Non-pigmented ciliary epithelial cell (primary cell): Measurements from ENCODE around the gene EGR4.

ENCODE experiments used
- DNase-seq: peaks from one replicate; pipeline ENCODE4 v3.0.0-alpha.2; 2010; ENCODE audit warnings: low read depth

Gene EGR4

DNA sequence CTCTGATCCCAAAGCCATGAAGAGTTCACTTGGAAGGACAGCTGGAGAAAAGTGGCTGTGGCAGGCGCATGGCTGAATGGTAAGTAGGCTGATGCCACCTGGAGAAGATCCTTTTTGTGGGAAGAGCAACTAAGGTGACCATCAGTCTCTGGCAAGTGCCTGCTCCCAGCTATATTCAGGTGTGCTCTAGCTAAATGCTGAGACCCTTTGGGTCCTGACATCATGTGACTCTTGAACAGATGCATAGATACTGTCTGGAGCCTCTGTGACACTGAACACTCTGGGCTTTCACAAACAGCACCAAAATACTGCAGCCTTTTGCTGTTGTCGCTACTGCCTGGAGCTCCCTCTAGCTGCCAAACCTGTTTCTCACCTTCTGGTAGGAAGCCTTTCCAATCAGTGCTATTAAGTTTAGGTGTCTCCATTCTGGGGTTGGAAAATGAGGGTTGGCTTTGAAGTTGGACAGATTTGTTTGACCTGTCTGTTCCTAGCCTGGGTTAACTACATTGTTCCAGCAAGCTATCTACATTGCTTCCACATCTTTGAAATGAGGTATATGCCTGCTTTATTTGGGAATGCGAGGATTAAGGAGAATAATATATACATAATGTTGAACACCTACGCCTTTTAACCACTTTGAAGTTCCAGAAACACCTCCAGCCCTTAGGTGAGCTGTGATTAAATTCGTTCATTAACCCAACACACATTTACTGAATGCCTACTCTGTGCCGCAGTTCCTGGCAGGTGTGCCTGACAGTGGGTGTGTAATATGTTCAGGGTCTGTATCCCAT, 3.1 kb downstream of the EGR4 start:
- DNase-seq: no peak

DNA sequence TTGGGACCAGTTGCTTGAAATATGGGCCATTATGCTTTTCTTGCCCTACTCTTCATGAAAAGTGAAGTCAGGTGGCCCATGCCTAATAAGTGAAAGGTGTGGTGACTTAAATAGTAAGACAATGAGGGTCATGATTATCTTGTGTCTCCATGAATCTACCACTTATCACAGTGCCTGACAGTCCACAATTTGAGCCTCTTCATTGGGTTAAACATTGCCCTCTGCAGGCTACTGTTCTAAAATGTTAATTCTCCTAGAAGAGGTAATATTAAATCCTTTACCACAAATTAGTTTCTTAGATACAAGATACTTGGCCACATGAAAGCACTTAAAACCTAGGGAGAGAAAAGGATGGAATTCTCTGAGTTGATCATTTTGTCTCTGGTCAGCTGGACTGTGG, 4.0 kb downstream of the EGR4 start:
- no peak for DNase-seq

DNA sequence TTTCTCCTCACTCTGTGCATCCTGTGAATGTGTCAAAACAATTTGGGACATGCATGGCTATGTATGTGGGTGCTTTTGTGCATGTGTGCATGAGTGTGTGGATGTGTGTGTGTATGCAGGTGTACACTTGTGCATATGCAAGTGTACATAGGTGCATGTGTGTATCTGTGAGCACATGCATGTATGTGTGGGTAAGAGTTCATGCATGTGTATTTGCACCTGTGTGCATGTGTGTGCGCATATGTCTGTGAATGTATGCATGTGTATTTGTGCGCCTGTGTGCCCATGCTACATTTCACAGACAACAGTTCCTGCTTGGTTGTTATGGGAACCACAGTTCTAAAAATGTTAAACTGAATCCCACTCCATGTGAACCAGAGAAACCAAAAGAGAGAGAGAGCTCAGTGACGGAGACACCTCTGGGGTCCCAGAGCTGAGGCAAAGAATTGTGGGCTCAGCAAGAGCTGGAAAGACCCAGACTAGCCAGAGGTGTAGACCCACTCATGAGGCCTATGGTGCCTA, 7.2 kb downstream of the EGR4 start:
- DNase-seq: no peak

DNA sequence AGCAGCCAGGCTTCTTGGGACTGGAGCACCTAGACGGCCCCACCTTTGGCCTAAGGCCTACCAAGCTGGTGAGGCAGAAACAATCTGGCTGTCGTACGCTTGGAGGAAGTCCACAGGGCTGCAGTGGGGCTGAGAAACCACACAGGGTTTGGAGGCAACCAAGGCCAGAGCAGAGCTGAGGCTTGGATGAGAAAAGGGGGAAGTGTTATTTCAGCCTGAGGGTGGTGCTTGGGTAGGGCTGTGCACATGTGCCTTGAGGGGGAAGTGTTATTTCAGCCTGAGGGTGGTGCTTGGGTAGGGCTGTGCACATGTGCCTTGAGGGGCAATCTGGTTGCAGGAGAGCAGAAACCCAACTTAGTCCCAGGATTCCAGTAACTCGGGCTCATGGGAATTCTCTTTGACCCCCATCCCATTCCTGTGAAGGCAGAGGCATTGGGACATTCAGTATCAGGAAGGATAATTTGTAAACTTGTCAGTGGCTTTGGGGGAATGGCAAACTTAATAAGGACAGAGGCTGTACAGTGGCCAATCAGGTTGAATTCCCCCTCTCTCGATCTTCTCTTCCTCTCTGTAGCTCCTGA, 8.1 kb downstream of the EGR4 start:
- no peak for DNase-seq

- no peak for DNase-seq
Measured at GRCh38 chr2:73284296-73285158, 8.8 kb downstream of the EGR4 start, which contains the start of gene FBXO41. TSS of gene FBXO41 (minus strand) at chr2:73284478. CDS start at chr2:73269630, 14,848 bp downstream.

DNA sequence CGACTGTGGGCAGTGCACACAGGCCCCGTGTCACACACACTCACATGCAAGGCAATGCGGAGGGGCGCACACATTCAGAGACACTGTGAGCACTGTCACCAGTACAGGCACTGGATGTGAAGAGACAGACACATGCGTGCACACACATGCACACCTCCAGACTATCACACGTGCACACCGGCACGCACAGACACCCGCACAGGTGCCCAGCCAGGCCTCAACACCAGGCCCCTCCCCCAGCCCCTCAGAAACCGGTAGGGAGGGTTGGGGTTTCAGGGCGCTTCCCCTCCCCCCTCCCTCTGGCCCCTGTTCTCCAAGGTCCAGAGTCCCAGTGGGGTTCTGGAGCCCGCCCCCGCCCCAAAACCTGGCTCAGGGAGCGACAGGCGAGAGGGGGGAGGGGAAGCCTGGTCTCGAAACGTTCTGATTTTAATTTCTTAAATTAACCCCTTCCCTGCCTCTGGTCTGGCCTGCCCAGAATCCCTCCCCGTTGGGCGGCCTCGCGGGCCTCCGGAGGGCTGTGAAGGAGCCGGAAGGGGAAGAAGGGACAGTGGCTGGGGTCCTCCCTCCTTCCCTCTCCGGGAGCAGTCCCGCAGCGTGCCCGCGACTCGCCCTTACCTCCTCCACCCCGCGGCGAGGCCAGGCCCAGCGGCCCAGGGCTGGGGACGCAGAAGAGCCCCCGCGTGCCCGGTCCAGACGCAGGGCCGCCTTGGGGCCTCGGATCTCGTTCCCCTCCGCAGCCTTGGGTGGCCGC, 9.6 kb downstream of the EGR4 start:
- no peak for DNase-seq

DNA sequence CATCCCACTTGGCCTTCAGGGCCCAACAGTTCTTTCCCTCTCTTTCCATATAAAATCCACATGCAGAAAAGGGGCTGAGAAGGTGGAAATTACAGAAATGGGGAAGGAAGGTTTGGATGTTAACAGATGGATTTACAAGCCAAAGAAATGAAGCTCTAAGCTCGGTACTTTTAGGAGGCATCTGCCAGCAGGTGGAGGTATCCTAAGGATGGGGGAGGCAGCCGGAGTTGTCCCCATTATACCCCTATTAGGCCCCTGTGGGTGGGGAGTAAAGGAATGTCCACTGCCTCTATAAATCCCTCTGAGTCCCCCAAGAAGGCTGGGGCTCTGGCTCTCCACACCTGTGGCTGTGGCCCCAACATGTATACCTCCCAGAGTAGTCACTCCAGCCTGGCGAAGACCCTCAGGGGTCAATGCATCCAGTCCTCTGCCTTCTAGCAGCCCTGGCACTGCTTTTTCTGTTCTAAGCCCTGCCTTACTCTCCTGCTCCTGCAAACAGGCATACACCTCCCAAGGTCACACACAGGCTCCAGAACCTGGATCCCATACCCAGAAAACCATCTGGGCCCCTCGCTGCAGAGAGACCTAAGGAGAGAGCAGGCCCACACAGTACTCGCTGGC, 10.3 kb downstream of the EGR4 start:
- no peak for DNase-seq

GRCh38 chr2:73281244-73281643, 12.1 kb downstream of the EGR4 start:
- no peak for DNase-seq

DNA sequence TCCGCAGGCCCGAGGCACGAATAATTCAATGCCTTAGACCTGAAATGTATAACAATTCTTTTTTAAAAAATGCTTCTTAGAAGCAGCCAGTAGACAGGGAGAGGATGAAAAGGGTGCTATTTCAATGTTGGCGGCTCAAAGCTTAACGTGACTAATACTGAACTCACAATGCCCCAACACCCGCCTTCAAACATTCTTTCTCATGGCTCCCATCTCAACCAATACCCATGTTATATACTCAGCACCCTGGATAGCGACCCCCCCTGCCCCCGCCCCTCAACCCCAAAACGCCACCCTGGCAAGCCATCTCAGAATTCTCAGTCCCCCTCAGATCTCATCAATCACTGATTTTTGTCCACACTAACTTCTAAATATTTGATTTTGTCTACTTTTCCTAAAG, 13.5 kb downstream of the EGR4 start:
- DNase-seq: no peak

GRCh38 chr2:73272270-73272669, 21.1 kb downstream of the EGR4 start:
- DNase-seq: no peak

DNA sequence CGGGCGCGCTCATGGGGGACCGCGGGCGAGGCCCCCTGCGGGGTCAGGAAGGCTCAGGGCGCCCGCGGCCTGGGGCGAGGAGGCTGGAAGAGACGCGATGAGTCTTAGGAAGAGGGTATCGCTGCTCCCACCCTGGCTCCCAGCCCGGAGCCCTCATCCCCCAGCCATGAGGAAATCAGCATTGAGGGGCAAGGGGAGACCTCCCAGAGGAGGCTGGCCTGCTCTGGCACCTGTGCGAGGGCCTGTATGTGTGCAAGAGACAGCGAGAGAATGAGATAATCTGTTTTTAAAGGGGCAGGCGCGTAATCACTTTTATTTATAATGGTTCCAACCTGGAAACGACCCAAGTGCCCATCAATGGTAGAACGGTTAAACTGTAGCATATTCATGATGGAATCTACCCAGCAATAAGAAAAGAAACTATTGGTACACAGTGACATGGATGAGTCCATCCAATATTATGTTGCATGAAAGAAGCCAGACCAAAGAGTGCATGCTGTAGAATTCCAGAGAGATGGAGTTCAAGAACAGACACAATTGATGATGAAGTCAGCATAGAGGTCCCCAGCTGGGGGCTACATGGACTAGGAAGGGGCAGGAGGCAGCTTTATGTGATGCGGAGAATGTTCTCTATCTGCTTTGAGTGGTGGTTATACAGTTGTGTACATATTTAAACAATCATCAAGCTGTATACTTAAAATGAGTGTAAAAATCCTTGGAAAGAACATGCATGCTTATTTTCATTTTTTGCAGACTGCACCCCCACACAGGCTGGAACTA, 23.5 kb downstream of the EGR4 start:
- no peak for DNase-seq

DNA sequence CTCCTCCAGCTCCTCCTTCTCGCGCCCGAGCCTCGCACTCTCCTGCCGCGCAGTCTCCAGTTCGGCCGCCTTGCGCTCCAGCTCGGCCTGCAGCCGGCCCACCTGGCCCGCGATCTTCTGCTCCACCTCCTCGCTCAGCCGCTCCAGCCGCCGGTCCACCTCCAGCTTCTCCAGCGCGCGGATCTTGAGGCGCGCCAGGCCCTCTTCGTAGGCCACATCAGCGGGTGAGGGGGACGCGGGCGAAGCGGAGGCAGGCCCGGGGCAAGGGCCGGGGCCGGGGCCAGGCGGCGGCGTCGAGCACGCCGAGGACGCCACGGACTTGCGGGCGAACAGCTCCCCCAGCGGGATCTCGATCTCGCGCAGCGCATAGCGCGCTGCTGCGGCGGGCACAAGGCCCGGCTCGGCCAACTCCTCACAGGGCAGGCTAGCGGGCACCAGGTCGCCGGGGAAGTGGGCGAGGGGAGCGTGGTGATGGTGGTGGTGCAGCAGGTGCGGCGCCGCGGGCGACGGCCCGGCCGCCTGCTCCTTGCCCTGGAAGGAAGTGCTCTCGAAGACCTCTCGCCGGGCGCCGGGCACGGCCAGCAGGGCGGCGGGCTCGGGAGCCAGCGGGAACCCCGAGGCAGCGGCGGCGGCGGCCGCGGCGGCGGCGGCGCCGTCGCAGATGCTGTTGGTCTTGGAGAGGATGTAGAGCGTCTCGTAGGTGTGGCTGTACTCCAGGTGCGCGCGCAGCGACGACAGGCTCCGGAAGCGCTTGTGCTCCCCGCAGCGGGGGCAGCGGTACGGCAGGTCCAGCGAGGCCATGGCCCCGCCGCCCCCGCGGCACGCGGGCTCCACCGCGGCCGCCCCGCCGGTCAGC, 24.3 kb downstream of the EGR4 start:
- DNase-seq: no peak

DNA sequence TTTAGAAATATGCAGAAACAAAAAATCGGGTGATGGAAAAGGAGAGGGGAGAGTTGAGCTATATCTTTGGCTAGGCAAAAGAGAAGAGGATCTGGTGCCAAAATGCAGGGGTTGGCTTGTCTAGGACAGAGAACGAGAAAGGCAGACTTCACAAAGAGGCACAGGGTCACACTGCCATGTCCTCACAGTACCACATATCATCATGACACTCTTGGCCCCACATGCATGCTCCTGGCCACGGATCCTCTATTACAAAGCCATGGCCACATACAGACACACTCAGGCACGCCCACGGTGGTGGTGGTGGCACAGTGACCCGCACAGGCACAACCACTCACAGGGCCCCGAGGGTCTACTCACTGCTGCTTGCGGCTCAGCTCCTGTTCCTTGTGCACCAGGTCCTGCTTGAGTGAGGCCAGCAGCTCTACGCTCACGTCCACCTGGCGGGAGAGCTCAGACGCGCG, 24.9 kb downstream of the EGR4 start:
- DNase-seq: no peak

- DNase-seq: no peak
Measured at GRCh38 chr2:73267008-73267407, 26.3 kb downstream of the EGR4 start.

- DNase-seq: no peak
Measured at GRCh38 chr2:73266061-73266901, 27.1 kb downstream of the EGR4 start.

- DNase-seq: no peak
Measured at GRCh38 chr2:73265298-73266060, 27.9 kb downstream of the EGR4 start.

- no peak for DNase-seq
Measured at GRCh38 chr2:73264783-73265182, 28.6 kb downstream of the EGR4 start.

DNA sequence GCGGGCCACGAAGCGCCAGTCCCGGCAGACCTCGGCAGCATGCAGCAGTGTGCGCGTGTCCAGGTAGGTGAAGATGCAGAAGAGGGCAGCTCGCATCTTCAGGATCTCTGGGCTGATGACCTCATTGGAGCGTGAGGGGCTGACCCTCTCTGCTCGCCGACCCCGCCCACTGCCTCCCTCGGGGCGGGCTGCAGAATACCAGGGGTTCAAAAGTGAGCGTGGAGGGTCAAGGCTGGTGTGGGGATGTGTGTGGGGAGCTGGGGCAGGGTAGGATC, 29.1 kb downstream of the EGR4 start:
- DNase-seq: no peak
